ENCODE measurements around the gene GPNMB.
A peak's percentile ranks its signal among the peaks of the same experiment; 100 is the strongest.

Gene GPNMB

GRCh38 chr7:23276376-23276775 is 29.8 kb downstream of the GPNMB start:
- Mint-ChIP-seq H3K9me3 (no peaks in the 10 kb centered on the region), H3K4me3 (no peak overlapping the region), H3K4me1 (peaks cover 25% of the 10 kb centered on the region), H3K27ac (no peak overlapping the region), H3K27me3 (peaks cover 8% of the 10 kb centered on the region)
- ATAC-seq: no peak
- no peak for DNase-seq

- Mint-ChIP-seq H3K27me3 (peaks cover 6% of the 10 kb centered on the region), H3K9me3 (no peaks in the 10 kb centered on the region), H3K27ac (no peak overlapping the region), H3K4me3 (no peak overlapping the region), H3K4me1 (peaks cover 25% of the 10 kb centered on the region)
- no peak for ATAC-seq
- no peak for DNase-seq
These were observed 30.4 kb downstream of the GPNMB start for GRCh38 chr7:23276947-23277346.

GRCh38 chr7:23277359-23277989 is 30.9 kb downstream of the GPNMB start:
- no peak overlapping the region for H3K27ac Mint-ChIP-seq
- ATAC-seq (peak; percentile 35), DNase-seq (peak; percentile 33 to 42)
- H3K9me3 Mint-ChIP-seq: no peaks in the 10 kb centered on the region
- peaks cover 20% of the 10 kb centered on the region for H3K4me1 Mint-ChIP-seq
- no peak overlapping the region for H3K4me3 Mint-ChIP-seq
- peaks cover under 1% of the 10 kb centered on the region for H3K27me3 Mint-ChIP-seq

DNA sequence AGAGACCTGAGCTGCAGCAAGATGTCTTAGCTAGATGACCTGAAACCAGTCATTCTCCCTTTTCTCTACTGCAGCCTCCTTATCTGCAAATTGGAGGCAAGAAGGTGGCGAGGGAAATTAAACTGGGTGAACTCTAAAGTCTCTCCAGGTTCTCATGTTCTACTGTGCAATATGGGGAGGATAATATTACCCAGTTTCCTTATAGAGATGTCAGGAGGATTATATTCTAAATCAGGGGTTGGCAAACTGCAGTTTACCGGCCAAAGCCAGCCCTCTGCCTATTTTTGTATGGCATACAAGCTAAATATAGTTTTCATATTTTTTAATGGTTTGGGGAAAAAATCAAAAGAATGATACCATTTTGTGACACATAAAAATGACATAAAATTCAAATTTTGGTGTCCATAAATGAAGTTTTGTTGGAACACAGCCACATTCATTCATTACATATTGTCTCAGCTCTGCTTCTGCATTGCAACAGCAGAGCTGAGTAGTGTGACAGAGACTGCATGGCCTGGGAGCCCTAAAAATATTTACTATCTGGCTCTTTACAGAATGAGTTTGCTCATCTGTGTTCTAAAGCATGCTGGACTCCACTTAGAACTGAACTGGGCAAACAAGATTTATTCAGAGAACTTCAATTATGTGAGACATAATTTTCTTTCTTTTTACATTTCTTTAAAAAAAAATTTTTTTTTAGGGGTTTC is 33.4 kb downstream of the GPNMB start:
- H3K27ac Mint-ChIP-seq: no peak overlapping the region
- H3K4me1 Mint-ChIP-seq: peaks cover 11% of the 10 kb centered on the region
- H3K9me3 Mint-ChIP-seq: no peaks in the 10 kb centered on the region
- no peak for ATAC-seq
- DNase-seq: no peak
- H3K4me3 Mint-ChIP-seq: no peak overlapping the region
- H3K27me3 Mint-ChIP-seq: no peaks in the 10 kb centered on the region

DNA sequence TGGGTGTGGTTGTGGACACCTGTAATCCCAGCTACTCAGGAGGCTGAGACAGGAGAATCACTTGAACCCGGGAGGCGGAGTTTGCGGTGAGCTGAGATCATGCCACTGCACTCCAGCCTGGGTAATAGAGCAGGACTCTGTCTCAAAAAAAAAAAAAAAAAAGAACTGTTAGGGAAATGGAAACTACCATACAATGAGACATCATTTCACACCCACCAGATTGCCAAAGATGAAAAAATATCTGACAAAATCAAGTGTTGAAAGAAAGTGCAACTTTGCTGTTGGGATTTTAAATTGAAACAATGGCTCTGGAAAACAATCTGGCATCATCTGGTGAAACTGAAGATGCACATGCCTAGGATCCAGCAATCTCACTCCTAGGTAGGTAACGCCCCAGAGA is 36.5 kb downstream of the GPNMB start:
- Mint-ChIP-seq H3K9me3 (peaks cover 0 to 4% of the 10 kb centered on the region in 2 donors), H3K27me3 (no peaks in the 10 kb centered on the region), H3K4me1 (peaks cover 19% of the 10 kb centered on the region), H3K4me3 (no peak overlapping the region), H3K27ac (no peak overlapping the region)
- no peak for DNase-seq
- ATAC-seq: no peak

GRCh38 chr7:23284871-23285270 is 38.3 kb downstream of the GPNMB start:
- Mint-ChIP-seq H3K27ac (no peak overlapping the region), H3K9me3 (peaks cover 0 to 5% of the 10 kb centered on the region in 2 donors), H3K4me1 (peaks cover 27% of the 10 kb centered on the region), H3K27me3 (no peaks in the 10 kb centered on the region), H3K4me3 (no peak overlapping the region)
- no peak for DNase-seq
- no peak for ATAC-seq

DNA sequence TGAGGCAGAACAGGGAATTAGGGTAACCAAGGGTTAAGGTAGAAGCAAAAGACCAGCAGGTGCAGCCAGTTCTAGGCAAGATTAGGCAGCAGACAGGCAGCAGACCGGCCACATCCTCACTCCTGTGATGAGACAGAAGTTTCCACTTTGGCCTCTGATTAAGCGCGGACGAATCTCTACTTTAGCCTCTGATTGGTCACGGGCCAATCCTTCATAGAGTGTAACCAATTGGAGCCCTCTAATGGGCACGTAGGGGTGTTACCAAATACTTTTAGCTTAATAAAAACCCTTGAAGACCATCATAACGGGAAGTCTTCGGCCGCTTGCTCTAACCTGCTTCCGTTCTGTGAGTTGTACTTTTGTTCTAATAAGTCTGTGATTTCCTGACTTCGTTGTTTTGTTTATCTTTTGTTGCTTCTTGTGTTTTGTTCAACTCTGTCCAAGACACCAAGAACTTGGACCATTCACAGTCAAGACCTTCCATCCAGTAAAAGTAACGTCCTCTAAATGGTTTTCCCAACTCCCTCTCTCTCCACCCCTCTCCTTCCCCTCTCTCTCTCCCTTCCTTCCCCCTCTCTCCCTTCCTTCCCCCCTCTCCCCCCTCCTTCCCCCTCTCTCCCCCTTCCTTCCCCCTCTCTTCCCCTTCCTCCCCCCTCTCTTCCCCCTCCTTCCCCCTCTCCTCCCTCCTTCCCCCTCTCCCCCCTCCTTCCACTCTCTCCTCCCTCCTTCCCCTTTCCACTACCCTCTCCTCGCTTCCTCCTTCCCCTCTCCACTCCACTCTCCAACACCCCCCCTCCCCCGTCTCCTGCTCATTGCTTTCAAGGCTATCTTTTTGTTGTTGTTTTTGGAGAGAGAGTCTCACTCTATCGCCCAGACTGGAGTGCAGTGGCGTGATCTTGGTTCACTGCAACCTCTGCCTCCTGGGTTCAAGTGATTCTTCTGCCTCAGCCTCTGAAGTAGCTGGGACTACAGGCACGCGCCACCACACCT is 39.4 kb downstream of the GPNMB start:
- Mint-ChIP-seq H3K4me1 (peaks cover 27% of the 10 kb centered on the region), H3K27me3 (no peaks in the 10 kb centered on the region)

GRCh38 chr7:23287612-23288011 is 41.0 kb downstream of the GPNMB start:
- H3K9me3 Mint-ChIP-seq: peaks cover 0 to 5% of the 10 kb centered on the region in 2 donors
- H3K4me1 Mint-ChIP-seq: peaks cover 30% of the 10 kb centered on the region
- ATAC-seq (peak; percentile 94), DNase-seq (peak; percentile 9 to 42)
- no peak overlapping the region for H3K4me3 Mint-ChIP-seq
- H3K27me3 Mint-ChIP-seq: no peaks in the 10 kb centered on the region
- H3K27ac Mint-ChIP-seq: peak overlapping the region in 1 of 2 donors; percentile 41

More for the DNA sequence above, 39.4 kb downstream of the GPNMB start:
- DNase-seq (no peak), ATAC-seq (no peak)
- H3K9me3 Mint-ChIP-seq: peaks cover 0 to 5% of the 10 kb centered on the region in 2 donors
- no peak overlapping the region for H3K4me3 Mint-ChIP-seq
- no peak overlapping the region for H3K27ac Mint-ChIP-seq

DNA sequence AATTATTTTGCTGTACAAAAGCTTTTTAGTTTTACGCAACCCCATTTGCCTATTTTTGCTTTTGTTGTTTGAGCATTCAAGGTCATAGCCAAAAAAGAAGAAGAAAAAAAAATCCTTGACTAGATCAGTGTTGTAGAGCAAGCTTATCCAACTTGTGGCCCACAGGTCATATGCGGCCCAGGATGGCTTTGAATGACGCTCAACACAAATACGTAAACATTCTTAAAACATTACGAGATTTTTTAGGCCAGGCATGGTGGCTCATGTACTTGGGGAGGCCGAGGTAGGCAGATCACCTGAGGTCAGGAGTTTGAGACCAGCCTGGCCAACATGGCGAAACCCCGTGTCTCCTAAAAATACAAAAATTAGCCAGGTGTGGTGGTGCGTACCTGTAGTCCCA is 44.4 kb downstream of the GPNMB start:
- Mint-ChIP-seq H3K4me1 (peaks cover 21% of the 10 kb centered on the region), H3K9me3 (peaks cover 0 to 5% of the 10 kb centered on the region in 2 donors), H3K4me3 (no peak overlapping the region), H3K27ac (no peak overlapping the region), H3K27me3 (no peaks in the 10 kb centered on the region)
- no peak for DNase-seq
- ATAC-seq: no peak

- peak overlapping the region in 1 of 2 donors; percentile 82 for H3K27ac Mint-ChIP-seq
- no peak overlapping the region for H3K4me3 Mint-ChIP-seq
- peaks cover 0 to 5% of the 10 kb centered on the region in 2 donors for H3K9me3 Mint-ChIP-seq
- no peak for DNase-seq
- H3K4me1 Mint-ChIP-seq: peaks cover 21% of the 10 kb centered on the region
- H3K27me3 Mint-ChIP-seq: no peaks in the 10 kb centered on the region
- no peak for ATAC-seq
These were observed 45.5 kb downstream of the GPNMB start for GRCh38 chr7:23291957-23292560.

DNA sequence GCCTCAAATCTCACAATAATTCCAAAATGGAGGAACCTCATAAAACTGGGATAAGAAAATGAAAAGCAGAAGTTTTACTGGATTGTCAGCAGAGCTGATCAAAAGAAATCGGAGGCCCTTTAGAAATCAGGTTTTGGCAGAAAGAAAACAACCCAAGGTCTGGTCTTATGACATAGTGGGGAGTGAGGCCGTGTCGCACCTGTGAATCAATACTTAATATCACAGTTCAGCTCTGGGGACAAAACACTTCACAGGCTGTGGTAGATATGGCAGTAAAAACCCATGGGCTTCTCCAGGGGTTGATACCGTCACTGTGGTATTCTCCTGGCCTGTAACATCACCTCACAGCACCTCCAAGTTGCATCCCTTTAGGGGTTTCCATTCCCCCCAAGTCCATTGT is 46.0 kb downstream of the GPNMB start:
- ATAC-seq: no peak
- H3K9me3 Mint-ChIP-seq: peaks cover under 1 to 5% of the 10 kb centered on the region in 2 donors
- H3K27me3 Mint-ChIP-seq: no peaks in the 10 kb centered on the region
- no peak overlapping the region for H3K4me3 Mint-ChIP-seq
- H3K4me1 Mint-ChIP-seq: peaks cover 19% of the 10 kb centered on the region
- H3K27ac Mint-ChIP-seq: no peak overlapping the region
- no peak for DNase-seq

- Mint-ChIP-seq H3K9me3 (peaks cover 0 to 4% of the 10 kb centered on the region in 2 donors), H3K4me3 (no peak overlapping the region), H3K27ac (no peak overlapping the region), H3K27me3 (no peaks in the 10 kb centered on the region), H3K4me1 (peaks cover 15% of the 10 kb centered on the region)
- ATAC-seq: no peak
- DNase-seq: no peak
These were observed 47.0 kb downstream of the GPNMB start for GRCh38 chr7:23293500-23294073.

DNA sequence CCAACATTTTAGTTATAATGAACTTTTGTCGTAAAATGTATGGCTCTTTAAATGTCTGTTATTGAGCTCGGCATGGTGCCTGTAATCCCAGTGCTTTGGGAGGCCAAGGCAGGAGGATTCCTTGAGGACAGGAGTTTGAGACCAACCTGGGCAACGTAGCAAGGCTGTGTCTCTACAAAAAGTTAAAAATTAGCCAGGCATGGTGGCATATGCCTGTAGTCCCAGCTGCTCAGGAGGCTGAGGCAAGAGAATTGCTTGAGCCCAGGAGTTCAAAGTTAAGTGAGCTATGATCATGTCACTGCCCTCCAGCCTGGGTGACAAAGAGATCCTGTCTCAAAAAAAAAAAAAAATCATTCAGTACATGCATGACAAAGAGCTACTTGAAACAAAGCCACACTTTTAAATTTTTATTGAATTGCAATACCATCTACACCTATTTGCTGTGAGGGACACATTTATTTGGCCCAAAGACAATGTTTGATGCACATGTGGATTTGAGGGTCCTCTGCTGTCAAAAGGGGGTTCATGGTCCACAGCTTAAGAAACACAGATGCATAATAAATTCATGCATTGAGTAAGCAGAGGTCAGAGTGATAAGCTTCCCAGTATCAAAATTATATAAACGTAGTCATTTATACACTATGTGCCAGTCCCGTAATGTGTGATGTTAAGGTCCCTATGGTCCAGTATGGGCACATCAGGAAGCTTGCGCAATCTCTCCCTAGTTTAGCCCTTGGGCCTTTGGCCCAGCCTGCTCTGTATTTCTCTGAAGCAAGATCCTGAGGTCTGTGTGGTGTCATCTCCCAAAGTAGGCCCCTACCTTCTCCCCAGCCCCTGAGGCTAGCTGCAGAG is 48.2 kb downstream of the GPNMB start:
- H3K27ac Mint-ChIP-seq: no peak overlapping the region
- peaks cover 0 to 4% of the 10 kb centered on the region in 2 donors for H3K9me3 Mint-ChIP-seq
- no peak for DNase-seq
- no peaks in the 10 kb centered on the region for H3K27me3 Mint-ChIP-seq
- no peak for ATAC-seq
- peaks cover 12% of the 10 kb centered on the region for H3K4me1 Mint-ChIP-seq
- no peak overlapping the region for H3K4me3 Mint-ChIP-seq

DNA sequence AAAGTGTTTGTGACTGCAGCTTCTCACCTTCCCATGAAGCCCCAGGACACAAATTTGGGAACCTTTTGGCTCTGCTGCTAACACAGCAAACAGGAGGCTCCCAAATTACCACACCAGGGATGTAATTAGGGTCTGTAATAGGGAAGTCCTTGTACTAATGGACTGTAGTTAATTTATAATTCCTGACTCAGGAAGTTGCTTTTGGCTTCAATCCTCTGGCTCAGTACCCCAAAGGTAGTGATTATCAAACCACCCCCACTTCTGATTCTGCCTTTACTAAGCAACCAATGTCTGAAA is 48.8 kb downstream of the GPNMB start:
- Mint-ChIP-seq H3K27ac (no peak overlapping the region), H3K9me3 (peaks cover 0 to 4% of the 10 kb centered on the region in 2 donors)

More for the DNA sequence above, 48.8 kb downstream of the GPNMB start:
- peaks cover 16% of the 10 kb centered on the region for H3K4me1 Mint-ChIP-seq
- DNase-seq (no peak), ATAC-seq (no peak)
- H3K27me3 Mint-ChIP-seq: no peaks in the 10 kb centered on the region
- H3K4me3 Mint-ChIP-seq: no peak overlapping the region
